ENCODE measurements around the gene AZU1. TPM values are rescaled to one million over a fixed set of nuclear protein-coding genes. Genes with fewer than 3 reads are reported as not detected.

The AZU1 gene
- total RNA-seq, 1 experiment from 2014 or later, result 1.6 TPM

- WGBS (ENCODE audit: extremely low coverage, insufficient read length, low lambda C conversion rate), result no CpG with 5 or more reads among the region's 40 CpGs
- H3K27ac Mint-ChIP-seq, result no peak overlapping the region
- DNase-seq, result no peak
These were observed 28.0 kb downstream of the AZU1 start for GRCh38 chr19:855566-856120.

More at GRCh38 chr19:855566-856120, 28.0 kb downstream of the AZU1 start:
- H2AK5ac ChIP-seq (ENCODE audit: insufficient read length, low read length), result no peak overlapping the region
- Mint-ChIP-seq H3K36me3 (ENCODE audit: insufficient read depth in 1 of 3, low read depth in 3 of 3) (no peaks in the 10 kb centered on the region), H3K9me3 (peaks cover 0 to 2% of the 10 kb centered on the region in 2 experiments; a peak in 1 of 5 replicates), H3K4me3 (no peak overlapping the region), H3K27me3 (ENCODE audit: low read depth) (peaks cover 34% of the 10 kb centered on the region), H3K4me1 (no peaks in the 10 kb centered on the region)
- H3K18ac ChIP-seq (ENCODE audit: insufficient read length, low read depth, low read length), result no peak overlapping the region
- no peak for TF ChIP-seq CTCF (conservative IDR thresholded peaks at IDR 0.05)
- H2BK12ac ChIP-seq (ENCODE audit: insufficient read length, low read depth, low read length), result no peak overlapping the region
- H3K27ac ChIP-seq (ENCODE audit: insufficient read length, low read depth, low read length), result no peak overlapping the region
- no peak overlapping the region for H2BK15ac ChIP-seq (ENCODE audit: low read depth, low read length)
- H3K4me1 ChIP-seq (ENCODE audit: insufficient read depth, low read length), result no peaks in the 10 kb centered on the region
- H2AFZ ChIP-seq (ENCODE audit: low read length), result no peak overlapping the region
- H3K56ac ChIP-seq (ENCODE audit: insufficient read length, low read depth, low read length), result no peak overlapping the region
- H4K91ac ChIP-seq (ENCODE audit: insufficient read length, low read depth, low read length), result no peak overlapping the region
- H3T11ph ChIP-seq (ENCODE audit: low read length), result no peak overlapping the region
- no peak overlapping the region for H3K14ac ChIP-seq (ENCODE audit: insufficient read depth, low read length)
- no peak overlapping the region for H3K4me2 ChIP-seq (ENCODE audit: insufficient read depth, insufficient read length, low read length)
- no peak overlapping the region for H4K8ac ChIP-seq (replicated peaks; ENCODE audit: insufficient read length, low read depth, low read length)
- no peaks in the 10 kb centered on the region for H3K79me1 ChIP-seq (ENCODE audit: insufficient read depth, low read depth, low read length, poor library complexity, severe bottlenecking)
- no peaks in the 10 kb centered on the region for H3K23me2 ChIP-seq (ENCODE audit: insufficient read length, low read depth, low read length, poor library complexity, severe bottlenecking)
- H3K9me3 ChIP-seq (ENCODE audit: control insufficient read depth, low read depth, low read length), result no peaks in the 10 kb centered on the region
- no peaks in the 10 kb centered on the region for H4K20me1 ChIP-seq (ENCODE audit: control insufficient read depth, insufficient read depth, insufficient read length)
- H3K23ac ChIP-seq (ENCODE audit: insufficient read length, low read depth, low read length), result no peak overlapping the region
- no peak overlapping the region for H3K4ac ChIP-seq (ENCODE audit: low read depth, low read length)
- no peak overlapping the region for H2BK20ac ChIP-seq (ENCODE audit: low read depth, low read length, poor library complexity, severe bottlenecking)
- H3K9ac ChIP-seq (ENCODE audit: extremely low read depth, insufficient read length, low read length), result no peak overlapping the region
- H2BK5ac ChIP-seq (ENCODE audit: insufficient read length, low read length), result no peak overlapping the region
- peaks cover 3% of the 10 kb centered on the region; the same call in 1 of the 2 replicates for H3K27me3 ChIP-seq (ENCODE audit: insufficient read depth, low read length)
- no peaks in the 10 kb centered on the region for H3K79me2 ChIP-seq (ENCODE audit: insufficient read depth, low read length)
- H2BK120ac ChIP-seq (ENCODE audit: low read depth, low read length, poor library complexity, severe bottlenecking), result no peak overlapping the region
- no peak overlapping the region for H4K5ac ChIP-seq (ENCODE audit: insufficient read length, low read depth, low read length)
